Measurements from ENCODE around the gene ARL5B.

DNA sequence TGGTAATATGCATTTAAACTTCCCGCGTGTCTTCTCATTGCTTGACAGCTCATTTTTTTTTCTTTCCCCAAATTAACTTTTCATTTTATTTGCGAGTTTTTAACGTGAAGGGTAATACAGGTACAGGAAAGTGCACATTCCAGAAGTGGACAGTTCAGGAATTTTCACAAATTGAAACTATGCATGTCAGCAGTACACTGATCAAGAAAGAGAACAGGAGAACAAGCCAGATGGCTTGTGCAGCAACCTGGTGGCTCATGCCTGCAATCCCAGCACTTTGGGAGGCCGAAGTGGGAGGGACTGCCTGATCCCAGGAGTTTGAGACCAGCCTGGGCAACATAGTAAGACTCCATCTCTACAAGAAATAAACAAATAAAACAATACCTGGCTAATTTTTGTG, 28.5 kb downstream of the ARL5B start:
- TF ChIP-seq, protein P1, sequence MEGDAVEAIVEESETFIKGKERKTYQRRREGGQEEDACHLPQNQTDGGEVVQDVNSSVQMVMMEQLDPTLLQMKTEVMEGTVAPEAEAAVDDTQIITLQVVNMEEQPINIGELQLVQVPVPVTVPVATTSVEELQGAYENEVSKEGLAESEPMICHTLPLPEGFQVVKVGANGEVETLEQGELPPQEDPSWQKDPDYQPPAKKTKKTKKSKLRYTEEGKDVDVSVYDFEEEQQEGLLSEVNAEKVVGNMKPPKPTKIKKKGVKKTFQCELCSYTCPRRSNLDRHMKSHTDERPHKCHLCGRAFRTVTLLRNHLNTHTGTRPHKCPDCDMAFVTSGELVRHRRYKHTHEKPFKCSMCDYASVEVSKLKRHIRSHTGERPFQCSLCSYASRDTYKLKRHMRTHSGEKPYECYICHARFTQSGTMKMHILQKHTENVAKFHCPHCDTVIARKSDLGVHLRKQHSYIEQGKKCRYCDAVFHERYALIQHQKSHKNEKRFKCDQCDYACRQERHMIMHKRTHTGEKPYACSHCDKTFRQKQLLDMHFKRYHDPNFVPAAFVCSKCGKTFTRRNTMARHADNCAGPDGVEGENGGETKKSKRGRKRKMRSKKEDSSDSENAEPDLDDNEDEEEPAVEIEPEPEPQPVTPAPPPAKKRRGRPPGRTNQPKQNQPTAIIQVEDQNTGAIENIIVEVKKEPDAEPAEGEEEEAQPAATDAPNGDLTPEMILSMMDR (IDR thresholded peaks at IDR 0.05; ENCODE audit: insufficient read depth, low read length, poor library complexity, severe bottlenecking): no peak
- TF ChIP-seq EZH2phosphoT487 (conservative IDR thresholded peaks at IDR 0.05; ENCODE audit: low read length): no peak
